Lower leg skin (tissue), 4 donors: ENCODE data around the gene SPEG. TPM values are rescaled to one million over a fixed set of nuclear protein-coding genes. Genes with fewer than 3 reads are reported as not detected.

Experiments
- DNase-seq, 2 donors: peaks; one replicate each; pipeline ENCODE4 v3.0.0-alpha.2; 2019; ENCODE audit warnings: low spot score in 2 of 2
- H3K4me3 ChIP-seq: fragments of 200-600 bp; sonication (generic); 2 replicates; pipeline ENCODE4 v1.5.1; 2017; ENCODE audit warnings: mild to moderate bottlenecking, low read depth; ENCODE audit not compliant: poor library complexity, severe bottlenecking
- POLR2A ChIP-seq, 2 donors: fragments of 450-650 bp; IDR thresholded peaks; one replicate each; pipeline ENCODE4 v1.6.1; 2016 to 2017; ENCODE audit warnings: antibody characterized with exemption in 2 of 2, mild to moderate bottlenecking in 1 of 2, moderate library complexity in 1 of 2
- WGBS, 2 donors: methylation state at CpG; one replicate each; pipeline ENCODE4 v1.1.5; 2018; 5-methylcytosine and 5-hydroxymethylcytosine counted together
- intact Hi-C: fragments of 100-400 bp; cut with DNase I; formaldehyde crosslinking; loops from one replicate; pipeline ENCODE4 v1.15.0; 2023; ENCODE audit warnings: low total_unique reads
- total RNA-seq, 4 donors: library from RNA; depleted of rRNA; stranded (reverse); fragments of >200 nt; gene quantifications; one replicate each; pipeline ENCODE4 v1.1.0, GENCODE V29; 2016
- TF ChIP-seq, protein P1 (sequence below), 3 donors: fragments of 450-650 bp; IDR thresholded peaks; one replicate each; pipeline ENCODE4 v1.5.1; 2016; ENCODE audit warnings: antibody characterized with exemption in 3 of 3, mild to moderate bottlenecking in 3 of 3, moderate library complexity in 2 of 3

SPEG gene
- total RNA-seq, 4 donors from 2014 or later = 3.3 to 11.4 (median 5.3) TPM

GRCh38 chr2:219524817-219525216 is 90.2 kb downstream of the SPEG start:
- 90 to 97% methylated on average over 2 of the region's 2 CpGs for WGBS, 2 donors
- no peak overlapping the region for H3K4me3 ChIP-seq
- TF ChIP-seq POLR2A (IDR thresholded peaks at IDR 0.05) = no peak
- TF ChIP-seq, protein P1, sequence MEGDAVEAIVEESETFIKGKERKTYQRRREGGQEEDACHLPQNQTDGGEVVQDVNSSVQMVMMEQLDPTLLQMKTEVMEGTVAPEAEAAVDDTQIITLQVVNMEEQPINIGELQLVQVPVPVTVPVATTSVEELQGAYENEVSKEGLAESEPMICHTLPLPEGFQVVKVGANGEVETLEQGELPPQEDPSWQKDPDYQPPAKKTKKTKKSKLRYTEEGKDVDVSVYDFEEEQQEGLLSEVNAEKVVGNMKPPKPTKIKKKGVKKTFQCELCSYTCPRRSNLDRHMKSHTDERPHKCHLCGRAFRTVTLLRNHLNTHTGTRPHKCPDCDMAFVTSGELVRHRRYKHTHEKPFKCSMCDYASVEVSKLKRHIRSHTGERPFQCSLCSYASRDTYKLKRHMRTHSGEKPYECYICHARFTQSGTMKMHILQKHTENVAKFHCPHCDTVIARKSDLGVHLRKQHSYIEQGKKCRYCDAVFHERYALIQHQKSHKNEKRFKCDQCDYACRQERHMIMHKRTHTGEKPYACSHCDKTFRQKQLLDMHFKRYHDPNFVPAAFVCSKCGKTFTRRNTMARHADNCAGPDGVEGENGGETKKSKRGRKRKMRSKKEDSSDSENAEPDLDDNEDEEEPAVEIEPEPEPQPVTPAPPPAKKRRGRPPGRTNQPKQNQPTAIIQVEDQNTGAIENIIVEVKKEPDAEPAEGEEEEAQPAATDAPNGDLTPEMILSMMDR (IDR thresholded peaks at IDR 0.05) = no peak
- intact Hi-C loops = no loop called here
- DNase-seq = no peak

DNA sequence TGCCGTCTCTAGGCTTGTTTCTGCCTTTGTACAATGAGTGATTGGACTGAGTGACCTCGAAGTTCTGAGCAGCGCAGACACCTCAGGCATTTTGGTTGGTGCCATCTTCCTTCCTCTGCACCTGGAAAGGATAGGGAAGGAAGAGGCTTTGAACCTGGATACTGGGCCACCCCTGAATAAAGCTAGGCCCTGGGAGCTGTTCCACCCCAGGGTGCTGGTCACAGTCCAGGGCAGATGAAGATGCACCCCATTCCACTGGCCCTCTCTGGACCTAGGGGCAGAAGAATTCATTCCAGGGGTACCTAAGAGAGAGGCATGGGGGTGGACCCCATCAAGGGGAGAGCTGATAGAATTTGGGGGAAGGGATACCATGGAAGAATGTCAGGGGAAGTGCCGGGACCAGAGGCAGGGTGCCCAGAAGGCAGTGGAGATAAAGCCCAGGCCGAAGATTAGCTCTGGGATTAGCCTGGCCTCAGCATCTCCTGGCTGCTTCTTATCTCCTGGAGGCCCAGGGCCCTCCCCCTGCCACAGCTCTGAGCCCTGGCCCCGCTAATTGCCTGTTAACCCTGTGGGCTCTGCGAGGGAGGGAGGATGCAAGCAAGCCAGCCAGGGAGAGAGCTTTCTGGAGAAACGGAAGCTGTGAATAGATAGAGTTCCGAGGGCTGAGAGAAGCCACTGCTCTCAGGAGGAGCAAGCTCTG is 91.0 kb downstream of the SPEG start:
- WGBS, 2 donors = 65 to 68% methylated on average over 9 of the region's 9 CpGs
- intact Hi-C loops = no loop called here
- DNase-seq = no peak
- no peak overlapping the region for H3K4me3 ChIP-seq
- TF ChIP-seq POLR2A (IDR thresholded peaks at IDR 0.05) = no peak
- TF ChIP-seq, protein P1 (IDR thresholded peaks at IDR 0.05) = no peak

DNA sequence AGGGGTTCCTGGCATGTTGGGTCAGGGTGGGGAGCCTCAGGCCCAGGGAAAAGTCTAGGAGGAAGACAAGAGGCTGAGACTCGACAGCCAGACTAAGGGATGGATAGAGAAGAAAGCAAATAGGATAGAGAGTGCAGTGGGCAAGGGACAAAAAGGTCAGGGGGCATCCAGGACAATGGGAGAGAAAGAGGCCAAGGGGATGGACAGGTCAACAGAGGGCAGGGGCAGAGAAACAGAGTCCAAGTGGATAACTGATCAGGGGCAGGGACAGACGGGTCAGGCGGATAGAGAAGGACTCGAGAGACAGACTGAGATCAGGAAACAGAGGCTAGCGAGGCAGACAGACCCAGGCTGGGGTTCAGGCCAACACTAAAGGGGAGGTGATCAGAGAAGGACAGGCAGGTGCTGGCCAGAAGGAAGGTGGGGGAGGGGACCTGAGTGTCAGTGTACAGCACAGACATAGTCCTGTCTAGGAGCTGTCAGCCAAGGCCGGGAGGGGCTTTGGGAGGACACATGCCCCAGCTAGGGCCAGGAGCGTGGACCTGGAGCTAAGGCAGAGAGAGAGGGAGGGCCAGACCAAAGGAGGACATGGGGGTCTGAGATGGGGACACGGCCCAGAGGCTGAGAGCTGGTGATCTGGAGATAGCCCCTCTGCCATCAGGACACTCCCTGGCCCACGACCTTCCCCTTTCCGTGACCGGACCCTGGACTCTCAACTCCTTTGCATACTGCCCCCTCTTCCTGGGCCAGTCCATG is 91.9 kb downstream of the SPEG start:
- 57 to 72% methylated on average over 10 to 11 of the region's 11 CpGs for WGBS, 2 donors
- intact Hi-C loops = no loop called here
- no peak for TF ChIP-seq POLR2A (IDR thresholded peaks at IDR 0.05)
- TF ChIP-seq, protein P1 (IDR thresholded peaks at IDR 0.05) = no peak
- no peak for DNase-seq
- no peak overlapping the region for H3K4me3 ChIP-seq

DNA sequence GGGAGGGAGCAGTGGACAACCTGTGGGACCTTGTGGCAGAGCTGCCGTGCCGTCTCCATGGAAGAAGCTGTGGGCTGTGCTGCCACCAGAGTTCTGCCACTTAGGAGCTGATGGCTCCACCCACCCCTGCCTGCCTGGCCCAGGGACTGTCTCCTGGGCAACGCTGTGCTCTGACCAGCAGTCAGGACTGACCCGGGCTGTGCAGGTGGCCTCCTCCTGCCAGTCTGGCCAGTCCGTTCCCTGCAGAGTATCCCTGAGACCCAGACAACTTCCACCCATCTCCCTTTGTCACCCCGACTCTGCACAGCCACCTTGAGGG is 92.4 kb downstream of the SPEG start:
- TF ChIP-seq, protein P1 (IDR thresholded peaks at IDR 0.05) = no peak
- no peak for TF ChIP-seq POLR2A (IDR thresholded peaks at IDR 0.05)
- DNase-seq = no peak
- H3K4me3 ChIP-seq = no peak overlapping the region
- WGBS, 2 donors = 43 to 67% methylated on average over 5 of the region's 6 CpGs
- intact Hi-C loops = no loop called here

DNA sequence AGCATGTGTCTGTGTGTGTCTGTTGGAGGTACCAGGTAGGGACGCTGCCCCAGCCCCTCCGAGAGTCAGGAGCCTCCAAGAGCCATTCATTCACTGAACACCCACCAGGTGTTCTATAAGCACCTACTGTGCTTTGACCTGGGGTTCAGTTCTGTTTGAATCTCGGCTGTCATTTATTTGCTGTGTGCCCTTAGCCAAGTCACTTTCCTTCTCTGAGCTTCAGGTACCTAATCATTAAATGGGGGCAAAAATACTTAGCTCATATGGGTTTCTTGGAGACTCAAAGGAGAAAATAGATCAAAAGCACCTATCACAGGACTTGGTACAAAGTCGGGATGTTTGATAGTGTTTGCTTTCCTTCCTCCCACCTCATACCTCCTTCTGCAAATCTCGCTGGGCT is 92.8 kb downstream of the SPEG start:
- intact Hi-C loops = no loop called here
- TF ChIP-seq, protein P1 (IDR thresholded peaks at IDR 0.05) = no peak
- no peak for TF ChIP-seq POLR2A (IDR thresholded peaks at IDR 0.05)
- no peak for DNase-seq
- no peak overlapping the region for H3K4me3 ChIP-seq
- WGBS, 2 donors = 65 to 68% methylated on average over 5 of the region's 5 CpGs
